ENCODE measurements around the gene TMC3.

Gene TMC3

DNA sequence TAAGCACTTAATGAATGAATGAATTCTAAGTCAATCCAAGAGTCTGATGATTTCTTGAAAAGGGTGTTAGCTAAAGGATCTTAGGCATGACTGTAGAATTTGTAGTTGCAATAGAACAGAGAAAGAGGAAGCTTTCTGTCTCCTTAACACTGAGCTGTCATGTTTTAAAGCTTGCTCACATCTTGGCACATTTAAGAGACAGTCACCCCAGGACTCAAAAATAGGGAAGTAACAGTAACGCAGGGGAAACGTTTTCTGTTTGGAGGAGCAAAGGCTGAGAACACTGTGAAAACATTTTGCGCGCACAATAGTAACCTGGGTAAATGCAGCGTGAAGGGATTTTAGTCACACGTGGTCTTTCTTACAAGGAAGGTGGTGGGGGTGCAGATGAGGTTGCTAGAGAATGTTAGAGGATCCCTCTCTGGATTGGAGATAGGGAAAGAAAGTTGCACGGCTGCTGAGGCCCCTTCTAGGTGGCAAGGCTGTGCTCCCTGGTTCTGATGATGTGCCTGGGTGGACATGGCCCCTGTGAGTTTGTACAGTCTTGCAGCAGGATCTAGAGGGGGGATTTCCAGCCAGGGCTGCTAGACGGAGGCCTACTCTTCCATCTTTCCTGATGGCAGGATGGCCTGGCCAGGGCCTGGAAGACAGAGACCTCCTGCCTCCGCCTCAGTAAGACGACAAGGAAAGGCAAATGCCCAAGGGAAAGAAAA, 62.1 kb downstream of the TMC3 start:
- TF ChIP-seq, protein P1, sequence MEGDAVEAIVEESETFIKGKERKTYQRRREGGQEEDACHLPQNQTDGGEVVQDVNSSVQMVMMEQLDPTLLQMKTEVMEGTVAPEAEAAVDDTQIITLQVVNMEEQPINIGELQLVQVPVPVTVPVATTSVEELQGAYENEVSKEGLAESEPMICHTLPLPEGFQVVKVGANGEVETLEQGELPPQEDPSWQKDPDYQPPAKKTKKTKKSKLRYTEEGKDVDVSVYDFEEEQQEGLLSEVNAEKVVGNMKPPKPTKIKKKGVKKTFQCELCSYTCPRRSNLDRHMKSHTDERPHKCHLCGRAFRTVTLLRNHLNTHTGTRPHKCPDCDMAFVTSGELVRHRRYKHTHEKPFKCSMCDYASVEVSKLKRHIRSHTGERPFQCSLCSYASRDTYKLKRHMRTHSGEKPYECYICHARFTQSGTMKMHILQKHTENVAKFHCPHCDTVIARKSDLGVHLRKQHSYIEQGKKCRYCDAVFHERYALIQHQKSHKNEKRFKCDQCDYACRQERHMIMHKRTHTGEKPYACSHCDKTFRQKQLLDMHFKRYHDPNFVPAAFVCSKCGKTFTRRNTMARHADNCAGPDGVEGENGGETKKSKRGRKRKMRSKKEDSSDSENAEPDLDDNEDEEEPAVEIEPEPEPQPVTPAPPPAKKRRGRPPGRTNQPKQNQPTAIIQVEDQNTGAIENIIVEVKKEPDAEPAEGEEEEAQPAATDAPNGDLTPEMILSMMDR (IDR thresholded peaks at IDR 0.05; ENCODE audit: low read depth, low read length, missing control alignments): no peak
- DNase-seq (ENCODE audit: low read depth): no peak
- H3K4me3 ChIP-seq (ENCODE audit: low read depth, low read length): no peak overlapping the region

DNA sequence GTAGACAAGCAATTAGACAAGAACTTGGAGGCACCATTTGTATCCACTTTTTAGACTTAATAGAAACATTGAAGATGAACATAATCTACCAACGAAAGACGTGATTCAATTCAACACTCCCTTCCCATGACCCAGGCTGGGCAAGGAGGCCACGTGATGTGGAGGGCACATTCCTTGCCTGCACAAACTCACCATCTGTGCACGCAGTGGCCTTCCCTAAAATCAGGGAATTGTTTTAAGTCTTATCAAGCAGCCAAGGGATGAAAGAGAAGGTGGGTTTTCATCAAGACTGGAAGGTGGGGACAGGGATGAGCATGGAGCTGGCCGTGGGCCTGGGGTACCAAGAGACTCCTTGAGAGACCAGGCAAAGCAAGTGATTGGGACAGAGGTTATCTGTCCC, 63.5 kb downstream of the TMC3 start:
- no peak for DNase-seq (ENCODE audit: low read depth)
- TF ChIP-seq, protein P1 (IDR thresholded peaks at IDR 0.05; ENCODE audit: low read depth, low read length, missing control alignments): no peak
- no peak overlapping the region for H3K4me3 ChIP-seq (ENCODE audit: low read depth, low read length)

DNA sequence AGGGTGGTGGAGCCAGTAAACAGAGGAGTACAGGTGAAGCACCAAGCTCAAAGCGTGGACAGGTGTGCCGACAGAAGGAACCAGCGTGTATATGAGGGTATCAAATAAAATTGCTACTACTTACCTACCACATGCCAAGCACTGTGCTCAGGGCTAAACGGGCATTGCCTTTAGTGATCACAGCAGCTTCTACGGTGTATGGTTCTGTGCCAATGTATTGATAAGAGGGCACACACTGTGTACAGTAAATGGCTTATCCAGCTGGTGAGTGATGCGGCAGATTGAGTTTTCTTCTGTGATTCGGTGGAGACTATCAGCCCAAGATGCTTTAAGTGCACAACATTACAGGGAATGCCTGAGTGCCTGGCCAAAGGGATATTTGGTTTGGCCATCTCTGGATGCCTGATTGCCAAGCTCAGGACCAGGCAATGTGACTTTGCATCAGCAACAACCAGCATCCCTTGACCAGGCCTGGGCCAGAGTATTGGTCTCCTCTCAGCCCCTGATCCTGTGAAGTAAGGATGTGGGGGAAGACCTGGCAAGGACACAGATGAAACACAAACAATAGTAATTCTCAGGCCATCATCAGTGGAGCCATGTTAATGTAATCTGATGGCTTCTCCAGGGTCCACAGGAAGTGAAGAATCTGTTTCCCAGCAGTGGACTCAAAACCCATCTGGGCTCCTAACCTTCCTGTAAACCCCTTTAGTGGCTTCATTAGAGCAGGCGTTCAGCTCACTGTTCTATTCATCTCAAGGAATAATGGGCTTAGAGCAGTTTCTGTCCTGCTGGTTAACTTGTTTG, 64.2 kb downstream of the TMC3 start:
- DNase-seq (ENCODE audit: low read depth): no peak
- TF ChIP-seq, protein P1 (IDR thresholded peaks at IDR 0.05; ENCODE audit: low read depth, low read length, missing control alignments): no peak
- H3K4me3 ChIP-seq (ENCODE audit: low read depth, low read length): no peak overlapping the region

DNA sequence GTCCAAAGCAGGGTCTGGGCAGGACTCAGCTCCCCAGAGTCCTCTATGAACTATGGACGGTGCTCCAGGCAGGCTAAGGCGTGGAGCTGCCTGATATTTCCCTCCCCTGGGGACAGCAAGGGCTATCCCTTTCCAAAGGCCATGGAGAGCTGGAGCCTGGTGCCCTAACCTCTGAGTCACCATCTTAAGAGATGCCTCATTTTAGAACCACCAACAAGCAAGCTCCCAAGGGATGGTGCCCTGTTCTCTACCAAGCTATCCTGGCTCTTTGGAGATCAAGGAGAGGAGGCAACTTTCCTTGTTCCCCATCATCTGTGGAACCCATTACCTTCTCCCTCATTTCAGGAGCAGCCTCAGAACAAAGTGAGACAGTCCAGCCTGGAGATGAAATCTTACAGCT, 65.8 kb downstream of the TMC3 start:
- H3K4me3 ChIP-seq (ENCODE audit: low read depth, low read length): no peak overlapping the region
- no peak for DNase-seq (ENCODE audit: low read depth)
- TF ChIP-seq, protein P1 (IDR thresholded peaks at IDR 0.05; ENCODE audit: low read depth, low read length, missing control alignments): no peak

DNA sequence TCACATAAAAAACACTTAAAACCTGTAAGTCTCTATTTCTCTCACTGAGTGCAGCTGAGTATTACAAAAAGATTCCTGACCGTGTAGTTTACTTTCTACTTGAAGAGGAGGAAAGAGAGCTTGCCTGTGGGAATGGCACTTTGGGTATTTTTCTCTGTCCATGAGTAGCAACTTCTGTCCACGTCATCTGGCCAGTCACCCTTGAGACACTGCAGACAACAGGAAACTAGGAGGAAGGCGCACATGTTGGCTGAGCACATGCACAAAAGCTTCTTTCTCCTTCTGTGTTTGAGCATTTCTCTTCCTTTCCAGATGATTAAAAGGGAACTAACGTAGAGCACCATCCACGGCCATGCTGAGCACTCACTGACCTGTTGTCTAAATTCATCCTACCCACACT, 69.8 kb downstream of the TMC3 start:
- TF ChIP-seq, protein P1 (IDR thresholded peaks at IDR 0.05; ENCODE audit: low read depth, low read length, missing control alignments): no peak
- DNase-seq (ENCODE audit: low read depth): no peak
- no peak overlapping the region for H3K4me3 ChIP-seq (ENCODE audit: low read depth, low read length)

DNA sequence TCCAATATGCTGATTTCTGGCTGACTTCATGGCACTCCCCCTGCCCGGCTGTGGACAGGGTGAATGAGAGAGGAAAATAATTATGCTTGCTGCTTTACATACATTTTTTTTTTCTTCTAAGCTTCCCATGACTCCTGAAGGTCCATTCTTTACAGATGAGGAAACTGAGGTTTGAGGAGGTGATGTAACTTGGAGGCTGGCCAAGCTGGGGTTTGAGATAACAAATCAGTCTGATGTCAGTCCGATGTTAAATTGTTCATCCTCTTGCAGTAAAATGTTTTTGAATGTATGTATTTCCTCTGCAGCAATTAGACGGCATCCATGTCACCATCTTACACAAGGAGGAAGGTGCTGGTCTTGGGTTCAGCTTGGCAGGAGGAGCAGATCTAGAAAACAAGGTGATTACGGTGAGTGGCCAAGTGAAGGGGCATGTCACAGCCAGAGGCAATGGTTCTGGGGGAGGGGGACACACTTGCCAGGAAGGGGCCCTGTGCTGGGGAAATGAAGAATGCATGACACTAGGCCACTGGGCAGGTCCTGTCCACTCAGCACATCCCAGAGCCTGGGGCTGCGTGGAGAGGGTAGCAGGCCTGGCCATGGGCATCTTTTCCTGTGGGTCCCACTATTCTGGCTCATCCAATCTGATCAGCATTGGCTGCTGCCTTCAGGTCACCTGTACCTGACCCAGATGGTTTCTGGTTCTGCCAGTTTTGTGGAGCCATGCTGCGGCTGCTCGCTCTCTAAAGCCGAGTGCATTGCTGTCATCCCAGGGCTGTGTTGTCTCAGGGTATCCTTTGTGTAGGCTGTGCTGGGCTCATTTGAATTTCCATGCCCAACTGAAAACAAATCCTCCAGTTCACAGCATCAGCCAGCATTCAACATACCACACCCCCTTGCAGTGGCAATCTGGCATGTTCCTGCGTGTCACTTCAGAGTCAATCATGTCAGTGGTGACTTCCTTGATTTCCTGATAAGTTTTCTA, 70.5 kb downstream of the TMC3 start:
- no peak for DNase-seq (ENCODE audit: low read depth)
- peak overlapping the region; percentile 8; the same call in 1 of the 2 replicates for H3K4me3 ChIP-seq (ENCODE audit: low read depth, low read length)
- TF ChIP-seq, protein P1 (IDR thresholded peaks at IDR 0.05; ENCODE audit: low read depth, low read length, missing control alignments): no peak

All from GM12864 (cell line).